Measurements from ENCODE around the gene PGBD5.

GRCh38 chr1:230351514-230351913 is 74.6 kb downstream of the PGBD5 start:
- TF ChIP-seq CTCF (conservative IDR thresholded peaks at IDR 0.05; ENCODE audit: low read length), result no peak
- no peak for TF ChIP-seq EZH2phosphoT487 (IDR thresholded peaks at IDR 0.05; ENCODE audit: borderline replicate concordance, low read depth, low read length)

All from OCI-LY7 (cell line).